ENCODE data around the gene RAPGEF4.
"Not testable (repeated sequence)": the region's sequence is repeated elsewhere in the genome, so short reads cannot be mapped to it uniquely, and the experiment has no call there.

RAPGEF4 gene

DNA sequence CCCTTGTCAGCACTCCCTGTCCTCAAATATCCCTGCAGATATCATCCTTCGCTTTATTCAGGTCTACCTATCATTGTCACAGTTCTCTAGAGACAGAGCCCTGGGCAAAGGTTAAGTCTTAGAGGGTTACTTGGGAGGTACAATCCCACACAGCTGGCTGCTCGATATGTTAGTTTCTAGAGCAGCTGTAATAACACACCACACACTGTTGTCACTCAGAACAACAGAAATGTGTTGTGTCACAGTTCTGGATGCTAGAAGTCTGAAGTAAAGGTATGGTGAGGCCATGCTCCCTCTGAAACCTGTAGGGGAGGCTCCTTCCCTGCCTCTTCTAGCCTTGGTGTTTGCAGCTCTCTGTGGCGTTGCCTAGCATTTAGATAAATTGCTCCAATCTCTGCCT, 9.9 kb upstream of the RAPGEF4 start:
- DNase-seq (ENCODE audit: low spot score) (no peak), FAIRE-seq (no peak)

DNA sequence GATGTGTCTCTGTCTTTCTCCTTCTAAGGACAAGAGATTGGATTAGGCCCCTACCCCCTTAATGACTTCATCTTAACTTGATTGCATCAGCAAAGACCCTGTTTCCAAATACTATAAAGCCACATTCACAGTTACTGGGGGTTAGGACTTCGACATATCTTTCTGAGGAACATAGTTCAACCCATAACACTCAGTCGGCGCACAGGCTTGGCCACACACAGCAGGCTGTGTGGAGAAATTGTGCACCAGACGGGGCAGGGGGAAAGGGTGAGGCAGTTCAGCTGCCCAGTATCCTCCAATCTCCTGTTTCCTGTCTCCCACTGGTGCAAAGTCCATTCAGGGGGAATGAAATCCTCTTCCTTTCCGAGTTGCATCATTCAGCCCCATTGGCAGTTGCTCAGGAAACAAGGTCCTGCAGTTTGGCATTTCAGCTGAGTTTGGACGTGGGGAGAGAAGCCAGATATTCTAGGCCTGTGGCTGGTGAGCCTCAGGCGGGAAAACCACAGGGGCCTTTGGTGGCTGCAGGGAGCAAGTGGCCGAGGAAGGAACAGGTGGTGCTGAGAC, 9.4 kb upstream of the RAPGEF4 start:
- FAIRE-seq: no peak

DNA sequence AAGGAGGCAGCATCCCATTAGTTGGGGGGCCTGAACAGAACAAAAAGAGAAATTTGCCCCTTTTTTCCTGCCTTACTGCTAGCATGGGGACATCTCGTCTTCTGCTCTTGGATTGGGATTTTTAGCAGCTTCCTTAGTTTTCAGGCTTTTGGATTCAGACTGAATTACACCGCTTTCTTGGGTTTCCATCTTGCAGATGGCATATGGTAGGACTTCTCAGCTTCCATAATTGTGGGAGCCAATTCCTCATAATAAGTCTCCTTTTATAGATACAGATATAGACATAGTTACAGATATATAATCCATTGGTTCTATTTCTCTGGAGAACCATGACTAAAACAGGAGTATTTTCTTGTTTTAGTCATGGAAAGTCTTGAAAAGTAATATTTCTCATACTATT, 5.2 kb upstream of the RAPGEF4 start:
- FAIRE-seq: no peak
- no peak for DNase-seq (ENCODE audit: low spot score)

More for the DNA sequence above, 9.4 kb upstream of the RAPGEF4 start:
- no peak for DNase-seq (ENCODE audit: low spot score)

DNA sequence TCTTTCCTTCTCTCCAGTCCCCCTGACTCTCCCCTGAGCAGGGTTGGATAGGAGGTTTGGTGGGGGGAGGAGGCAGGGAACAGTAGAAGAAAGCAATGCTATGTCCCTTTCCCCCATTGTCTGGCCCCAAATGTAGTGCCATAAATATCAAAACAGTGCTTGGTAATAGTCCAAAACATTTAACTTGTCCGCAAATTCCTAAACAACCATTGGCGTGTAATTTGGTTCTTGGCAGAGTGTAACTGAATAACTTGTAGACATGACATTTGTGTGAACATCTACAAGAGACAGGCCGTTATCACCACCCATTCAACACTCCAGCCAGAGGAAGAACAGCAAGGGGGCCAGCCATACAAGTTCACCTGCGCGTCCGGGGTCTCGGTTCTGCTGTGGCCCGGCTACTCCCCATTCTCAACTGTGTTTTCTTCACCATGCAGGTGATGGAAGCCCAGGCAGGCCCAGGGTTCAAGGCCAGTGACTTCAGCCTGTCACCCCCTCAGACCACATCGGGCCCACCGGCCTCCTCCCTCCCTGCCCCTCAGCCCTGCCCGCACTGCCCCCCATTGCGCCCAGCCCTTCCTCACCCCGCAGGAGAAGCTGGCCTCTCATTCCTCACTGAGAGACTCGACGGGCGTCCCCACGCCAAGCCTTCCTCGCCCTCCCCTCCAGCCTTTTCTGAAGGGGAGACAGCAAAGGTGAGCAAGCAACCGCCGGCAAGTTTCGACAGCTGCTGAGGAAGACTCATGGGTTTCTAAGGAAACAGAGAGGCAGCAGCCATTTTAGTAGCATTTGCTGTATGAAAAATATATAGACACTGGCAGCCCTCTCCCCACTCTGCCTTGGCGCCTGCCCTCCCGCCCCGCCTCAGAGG, 699 bp upstream of the RAPGEF4 start:
- peak; percentile 17 for DNase-seq (ENCODE audit: low spot score)
- FAIRE-seq: no peak

DNA sequence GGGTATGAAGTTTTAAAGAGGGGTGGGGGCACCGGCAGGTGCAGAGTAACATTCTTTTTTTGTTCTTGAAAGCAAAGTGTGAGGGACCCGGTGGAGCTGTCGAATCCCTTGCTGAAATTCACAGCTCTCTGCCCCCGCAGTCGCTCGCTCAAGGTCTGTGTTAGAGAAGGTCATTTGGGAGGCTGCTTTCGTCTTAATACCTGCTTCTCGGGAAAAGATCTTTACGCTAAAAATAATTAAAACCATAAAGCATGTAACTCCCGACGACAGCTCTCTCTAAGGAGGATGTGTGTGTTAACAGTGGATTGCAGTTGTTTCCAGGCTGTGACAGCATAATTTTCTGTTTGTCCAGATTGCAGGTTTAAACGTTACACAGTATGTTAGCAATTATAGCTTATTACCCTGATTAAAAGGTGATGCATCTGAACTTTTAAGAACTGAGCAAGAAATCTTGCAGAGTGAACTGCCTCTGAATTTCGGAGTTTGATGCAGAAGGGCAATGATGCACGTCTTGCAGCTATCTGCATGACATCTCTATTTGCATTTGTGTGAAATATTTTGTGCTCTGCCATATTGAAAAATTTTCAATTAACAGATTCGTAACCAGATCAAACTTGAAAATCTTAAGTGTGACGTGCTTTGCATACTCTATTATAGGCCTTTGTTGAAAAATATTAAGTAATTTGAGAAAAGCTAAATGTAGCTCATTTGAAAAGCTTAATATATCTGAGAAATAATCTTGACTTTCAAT, 954 bp downstream of the RAPGEF4 start:
- DNase-seq (ENCODE audit: low spot score) (no peak), FAIRE-seq (no peak)

DNA sequence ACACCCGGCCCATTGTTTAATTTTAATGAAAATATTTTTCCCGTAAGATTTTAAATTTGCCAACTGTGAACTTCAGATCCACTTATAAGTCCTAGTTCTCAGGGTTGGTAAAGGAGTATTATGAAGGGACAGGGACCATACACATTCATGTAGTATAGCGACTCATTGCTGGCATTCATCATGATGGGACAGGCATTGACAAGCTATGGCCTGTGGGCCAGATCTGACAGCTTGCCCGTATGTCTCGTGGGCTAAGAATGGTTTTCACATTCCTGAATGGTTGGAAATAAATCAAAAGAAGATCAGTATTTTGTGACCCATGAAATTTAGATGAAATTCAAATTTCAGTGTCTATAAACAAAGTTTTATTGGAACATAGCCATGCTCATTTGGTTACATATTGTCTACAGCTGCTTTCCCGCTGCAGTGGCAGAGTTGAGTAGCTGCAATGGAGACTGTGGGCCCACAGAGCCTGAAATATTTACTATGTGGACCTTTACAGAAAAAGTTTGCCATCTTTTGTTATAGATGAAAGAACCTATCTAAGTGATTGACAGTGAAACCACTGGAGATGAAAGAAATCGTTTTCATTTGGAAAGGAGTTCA, 4.1 kb downstream of the RAPGEF4 start:
- no peak for DNase-seq (ENCODE audit: low spot score)
- no peak for FAIRE-seq

DNA sequence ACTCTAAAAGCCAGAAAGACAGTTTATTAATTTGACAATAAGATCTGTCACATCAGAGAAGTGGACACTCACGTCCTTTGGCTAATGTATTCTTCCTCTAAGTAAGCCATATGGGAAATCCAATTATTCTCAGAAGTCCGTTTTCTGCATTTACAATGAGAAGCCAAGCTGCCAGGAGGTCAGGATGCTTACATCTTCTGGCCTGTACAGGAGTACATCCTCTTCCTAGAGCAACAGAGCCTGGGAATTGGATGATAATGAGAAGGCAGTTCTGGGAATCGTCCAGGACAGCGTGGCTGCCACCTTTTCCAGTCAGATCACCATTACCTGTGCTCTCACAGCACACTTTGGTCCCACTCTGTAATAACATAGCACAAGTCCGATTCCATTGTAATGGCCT, 5.2 kb downstream of the RAPGEF4 start:
- FAIRE-seq: no peak
- DNase-seq (ENCODE audit: low spot score): no peak

DNA sequence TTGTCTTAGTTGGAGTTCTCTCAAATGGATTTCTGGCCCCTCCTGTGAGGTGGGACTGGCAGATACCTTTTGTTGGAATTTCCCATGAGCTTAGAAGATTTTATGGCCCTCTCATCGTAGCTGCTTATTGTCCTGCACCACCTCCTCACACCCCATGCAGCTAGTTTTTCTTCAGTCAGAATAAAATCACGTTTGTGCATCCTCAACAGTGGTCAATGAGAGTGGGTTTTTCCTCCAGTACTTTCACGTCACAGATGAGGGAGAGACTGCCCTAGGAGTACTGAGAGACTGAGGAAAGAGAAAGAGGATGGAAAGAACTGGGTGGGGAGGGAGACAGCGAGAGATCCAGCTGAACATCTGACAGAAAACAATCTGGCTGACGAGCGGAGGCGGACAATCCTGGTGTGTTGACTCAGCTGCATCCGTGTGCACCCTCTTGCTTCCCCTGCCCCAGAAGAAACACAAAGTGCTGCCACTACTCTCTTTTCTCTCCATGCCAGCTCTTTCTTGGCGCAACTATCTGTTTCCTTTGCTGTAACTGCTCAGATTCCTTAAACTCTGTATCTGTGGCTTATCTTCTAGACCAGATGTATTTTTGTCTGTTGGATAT, 7.4 kb downstream of the RAPGEF4 start:
- FAIRE-seq (no peak), DNase-seq (ENCODE audit: low spot score) (no peak)

DNA sequence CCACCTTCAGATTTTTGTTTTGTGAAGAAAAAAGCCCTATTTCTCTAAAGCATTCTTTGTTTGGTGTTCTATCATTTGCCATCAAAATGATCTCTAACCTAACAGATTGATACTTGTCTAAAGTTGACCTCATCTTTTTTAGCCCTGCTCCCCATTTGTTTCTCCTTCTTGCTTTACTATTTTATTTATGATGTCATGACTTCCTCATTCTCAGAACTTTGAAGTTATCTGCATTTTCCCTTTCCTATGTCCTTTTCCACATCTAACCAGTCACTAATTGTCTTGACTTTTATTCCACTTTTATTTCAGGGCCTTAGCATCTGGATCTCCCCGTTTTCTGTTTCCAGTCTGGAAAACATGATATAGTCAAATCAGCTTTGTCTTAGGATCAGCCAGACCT, 8.3 kb downstream of the RAPGEF4 start:
- DNase-seq (ENCODE audit: low spot score): no peak
- no peak for FAIRE-seq

DNA sequence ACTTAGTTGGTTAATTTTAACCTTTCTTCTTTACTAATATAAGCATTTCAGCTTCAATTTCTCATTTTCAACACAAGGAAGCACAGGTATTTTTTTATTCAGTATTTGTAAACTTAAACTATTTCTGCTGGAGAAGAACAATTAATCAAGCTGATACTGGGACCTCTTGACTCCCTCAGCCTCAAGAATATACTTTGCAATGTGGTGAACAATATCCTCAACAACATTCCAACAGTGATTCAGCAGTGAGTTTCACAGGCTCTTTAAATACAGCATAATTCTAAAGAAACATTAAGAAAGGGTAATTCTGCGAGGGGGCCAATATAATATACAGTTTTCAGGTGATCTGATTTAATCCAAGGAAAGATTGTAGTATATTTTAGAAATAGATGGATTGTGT, 10.0 kb downstream of the RAPGEF4 start:
- DNase-seq (ENCODE audit: low spot score) (no peak), FAIRE-seq (no peak)

DNA sequence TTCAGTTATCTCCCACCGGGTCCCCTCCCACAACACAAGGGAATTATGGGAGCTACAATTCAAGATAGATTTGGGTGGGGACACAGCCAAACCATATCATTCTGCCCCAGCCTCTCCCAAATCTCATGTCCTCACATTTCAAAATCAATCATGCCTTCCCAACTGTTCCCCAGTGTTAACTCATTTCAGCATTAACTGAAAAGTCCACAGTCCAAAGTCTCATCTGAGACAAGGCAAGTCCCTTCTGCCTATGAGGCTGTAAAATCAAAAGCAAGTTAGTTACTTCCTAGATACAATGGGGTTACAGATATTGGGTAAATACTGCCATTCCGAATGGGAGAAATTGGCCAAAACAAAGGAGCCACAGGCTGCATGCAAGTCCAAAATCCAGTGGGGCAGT, 12.9 kb downstream of the RAPGEF4 start:
- DNase-seq (ENCODE audit: low spot score); FAIRE-seq: not testable (repeated sequence)

DNA sequence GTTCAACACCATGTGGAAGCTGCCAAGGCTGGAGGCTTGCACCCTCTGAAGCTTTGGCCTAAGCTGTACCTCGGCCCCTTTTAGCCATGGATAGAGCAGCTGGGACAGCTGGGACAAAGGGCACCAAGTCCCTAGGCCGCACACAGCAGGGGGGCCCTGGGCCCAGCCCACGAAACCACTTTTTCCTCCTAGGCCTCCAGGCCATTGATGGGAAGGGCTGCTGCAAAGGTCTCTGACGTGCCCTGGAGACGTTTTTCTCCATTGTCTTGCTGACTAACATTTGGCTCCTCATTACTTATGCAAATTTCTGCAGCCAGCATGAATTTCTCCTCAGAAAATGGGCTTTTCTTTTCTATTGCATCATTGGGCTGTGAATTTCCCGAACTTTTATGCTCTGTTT, 13.7 kb downstream of the RAPGEF4 start:
- DNase-seq (ENCODE audit: low spot score) (no peak), FAIRE-seq (no peak)

DNA sequence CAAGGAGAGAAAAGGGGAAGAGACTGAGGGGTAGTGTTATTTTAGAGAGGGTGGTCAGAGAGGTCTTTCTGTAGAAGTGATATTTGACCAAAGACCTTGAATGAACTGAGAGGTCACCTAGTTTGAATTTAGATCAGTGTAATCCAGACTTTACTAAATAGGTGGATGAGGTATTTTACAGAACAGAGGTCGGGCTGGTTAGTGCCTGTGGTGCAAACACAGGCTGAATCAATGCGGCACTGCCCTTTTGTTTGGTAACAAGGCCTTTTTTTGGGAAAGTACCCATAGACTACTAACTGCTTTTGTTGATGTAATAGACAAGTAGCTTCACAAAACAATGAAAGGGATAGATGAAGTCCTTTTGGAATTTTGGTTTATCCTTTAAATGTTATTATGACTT, 15.9 kb downstream of the RAPGEF4 start:
- DNase-seq (ENCODE audit: low spot score): no peak

DNA sequence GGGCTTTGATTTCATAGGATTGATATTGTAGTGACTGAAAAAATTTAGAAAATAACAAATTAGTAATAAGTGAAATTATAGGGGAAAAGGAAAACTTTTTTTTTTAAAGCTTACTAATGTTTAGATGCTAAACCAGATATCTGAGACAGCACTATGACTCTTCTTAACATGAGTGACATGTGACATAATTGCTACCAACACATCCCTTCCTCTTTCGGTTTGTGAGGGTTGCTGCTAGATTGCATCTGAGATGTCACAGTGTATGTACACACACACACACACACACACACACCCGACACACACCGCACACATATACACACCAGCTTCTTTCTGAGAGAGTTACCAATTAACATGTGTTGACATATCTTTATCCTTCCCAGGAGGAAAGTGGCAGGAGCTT, 18.0 kb downstream of the RAPGEF4 start:
- DNase-seq (ENCODE audit: low spot score) (no peak), FAIRE-seq (no peak)

More for the DNA sequence above, 15.9 kb downstream of the RAPGEF4 start:
- FAIRE-seq: no peak

DNA sequence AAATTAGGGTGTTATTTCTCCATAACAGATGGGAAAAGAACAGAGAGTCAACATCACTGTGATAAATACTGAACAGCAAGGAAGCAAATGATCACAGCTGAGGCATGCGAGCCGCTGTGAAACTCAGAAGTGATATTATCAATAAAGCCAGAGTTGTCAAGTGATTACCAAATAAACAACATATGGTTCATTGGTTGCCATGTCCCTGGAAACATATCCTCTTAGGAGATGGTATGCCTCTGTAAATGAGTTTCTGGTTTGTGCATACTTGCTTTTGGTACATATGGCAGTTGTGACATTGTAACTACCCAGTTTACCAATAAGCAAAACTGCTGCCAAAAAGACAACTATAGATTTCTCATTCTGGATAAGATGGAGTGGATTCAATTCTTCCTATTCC, 23.8 kb downstream of the RAPGEF4 start:
- FAIRE-seq: no peak

DNA sequence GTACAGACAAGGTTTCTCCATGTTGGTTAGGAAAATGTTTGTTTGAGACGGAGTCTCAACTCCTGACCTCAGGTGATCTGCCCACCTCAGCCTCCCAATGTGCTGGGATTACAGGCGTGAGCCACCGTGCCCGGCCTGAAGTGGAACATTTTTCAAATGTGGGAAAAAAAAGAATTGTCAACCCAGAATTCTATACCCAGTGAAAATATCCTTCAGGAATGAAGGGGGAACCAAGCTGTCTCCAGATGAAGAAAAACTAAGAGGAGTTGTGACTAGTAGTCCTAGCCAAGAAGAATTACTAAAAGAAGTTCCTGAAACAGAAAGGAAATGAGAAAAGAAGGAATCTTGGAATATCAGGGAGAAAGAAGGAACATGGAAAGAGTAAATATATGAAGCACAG, 25.7 kb downstream of the RAPGEF4 start:
- DNase-seq (ENCODE audit: low spot score) (no peak), FAIRE-seq (no peak)

More for the DNA sequence above, 23.8 kb downstream of the RAPGEF4 start:
- DNase-seq (ENCODE audit: low spot score): no peak

DNA sequence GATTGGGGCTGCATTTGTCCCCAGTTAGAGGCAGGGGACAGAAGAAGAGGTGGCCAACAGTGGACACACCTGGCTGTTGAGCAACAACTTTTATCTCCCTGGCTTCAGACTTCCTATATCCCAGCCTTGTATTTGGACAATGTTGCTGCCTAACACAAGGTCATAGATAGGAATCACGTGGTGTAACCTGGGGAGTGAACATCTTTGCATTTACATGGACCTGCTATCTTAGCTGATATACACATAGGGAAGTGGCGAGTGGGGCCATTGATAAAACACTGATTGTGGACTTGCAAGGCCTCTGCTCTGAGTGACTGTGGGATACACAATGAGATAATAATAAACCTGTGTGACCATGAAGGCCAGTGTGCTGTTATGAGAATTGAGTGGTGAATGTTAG, 26.9 kb downstream of the RAPGEF4 start:
- DNase-seq (ENCODE audit: low spot score) (no peak), FAIRE-seq (no peak)

DNA sequence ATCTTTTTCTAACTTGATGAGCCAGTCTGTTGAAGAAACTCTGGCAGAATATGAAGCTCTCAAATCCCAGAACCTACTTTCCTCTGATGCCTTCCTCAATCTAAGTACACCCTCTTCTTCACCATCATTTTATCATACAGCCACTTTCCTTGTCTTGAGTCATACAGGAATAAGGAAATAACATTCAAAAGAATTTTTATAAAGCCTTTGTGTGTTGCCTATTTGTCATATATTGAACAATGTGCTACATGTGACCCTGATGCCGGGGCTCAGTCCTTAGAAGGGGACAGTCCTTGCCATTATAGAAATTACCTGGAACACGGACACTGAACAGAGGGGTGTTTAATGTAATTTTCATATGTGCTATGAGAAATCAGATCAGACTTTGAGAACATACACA, 27.4 kb downstream of the RAPGEF4 start:
- FAIRE-seq: no peak

DNA sequence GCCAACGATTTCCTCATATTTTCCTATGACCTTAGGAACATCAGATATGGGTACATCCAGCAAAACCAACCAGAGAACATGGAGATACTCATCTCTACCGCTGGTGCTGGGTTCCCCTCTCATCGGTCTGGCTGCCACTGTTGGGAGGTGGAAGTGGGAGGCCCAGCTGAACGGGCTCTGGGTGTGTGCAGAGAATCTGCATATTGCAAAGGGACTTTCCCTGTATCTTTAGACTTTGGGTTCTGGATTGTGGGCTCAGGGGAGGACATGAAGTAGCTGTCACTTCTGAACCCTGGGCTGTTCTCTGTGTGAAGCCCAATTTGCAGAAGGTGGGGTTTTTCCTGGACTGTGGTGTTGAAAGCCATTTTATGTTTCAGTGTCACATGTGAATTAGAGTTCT, 30.0 kb downstream of the RAPGEF4 start:
- DNase-seq (ENCODE audit: low spot score) (no peak), FAIRE-seq (no peak)

More for the DNA sequence above, 27.4 kb downstream of the RAPGEF4 start:
- DNase-seq (ENCODE audit: low spot score): no peak

DNA sequence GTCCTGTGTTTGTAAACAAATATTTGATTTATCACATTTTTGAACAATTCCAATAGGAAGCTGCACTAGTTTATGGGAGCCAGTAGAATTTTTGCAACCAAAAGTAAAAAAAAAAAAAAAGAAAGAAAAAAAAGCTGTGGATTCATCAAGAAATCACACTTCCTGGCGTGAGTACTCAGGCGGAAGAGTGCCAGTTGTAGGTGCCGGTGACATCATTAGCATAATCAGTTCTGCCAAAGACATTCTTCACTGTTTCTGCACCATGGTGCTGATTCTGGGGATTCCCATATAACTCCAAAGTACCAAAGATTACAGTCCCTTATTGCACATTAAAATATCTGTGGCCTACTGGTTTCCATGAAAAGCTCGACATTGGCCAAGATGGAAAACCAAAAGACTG, 32.8 kb downstream of the RAPGEF4 start:
- no peak for FAIRE-seq

DNA sequence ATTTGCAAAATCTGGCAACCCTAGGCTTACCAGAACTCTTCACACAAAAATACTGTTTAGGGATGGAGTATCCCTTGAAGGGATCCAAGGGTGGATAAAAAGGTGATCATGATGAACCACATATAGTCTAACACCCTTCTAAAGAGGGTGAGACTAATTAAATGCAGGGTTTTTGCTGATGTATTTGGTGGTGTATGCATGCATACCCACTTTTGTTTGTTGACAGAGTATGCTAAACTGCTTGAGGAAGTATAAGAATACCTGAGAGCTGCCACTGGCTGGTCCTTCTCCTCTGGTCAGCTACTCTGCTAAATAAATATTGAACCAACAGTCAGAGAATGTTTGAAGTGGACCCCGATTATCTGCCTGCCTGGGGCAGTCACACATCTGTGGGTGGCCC, 34.2 kb downstream of the RAPGEF4 start:
- FAIRE-seq: no peak

More for the DNA sequence above, 32.8 kb downstream of the RAPGEF4 start:
- no peak for DNase-seq (ENCODE audit: low spot score)

More for the DNA sequence above, 34.2 kb downstream of the RAPGEF4 start:
- no peak for DNase-seq (ENCODE audit: low spot score)
